ENCODE measurements around the gene ARPP21. TPM values are rescaled to one million over a fixed set of nuclear protein-coding genes. Genes with fewer than 3 reads are reported as not detected.

Gene ARPP21
- total and polyA plus RNA-seq, 2 experiments from 2014 or later: not detected

- Histone ChIP-seq H4K20me1 (ENCODE audit: insufficient read depth) (no peaks in the 10 kb centered on the region), H3K9ac (no peak overlapping the region), H3K4me2 (ENCODE audit: unreplicated experiment) (no peak overlapping the region), H3K36me3 (ENCODE audit: low read depth) (no peaks in the 10 kb centered on the region), H2AFZ (no peak overlapping the region), H3K9me2 (ENCODE audit: insufficient read depth) (no peaks in the 10 kb centered on the region), H3K27me3 (replicated peaks; ENCODE audit: insufficient read depth) (no peaks in the 10 kb centered on the region), H3F3A (ENCODE audit: insufficient read depth) (no peaks in the 10 kb centered on the region), H3K4me3 (no peak overlapping the region), H3K27ac (no peak overlapping the region), H3K9me3 (ENCODE audit: low read depth) (no peaks in the 10 kb centered on the region), H3K4me1 (ENCODE audit: insufficient read depth) (no peaks in the 10 kb centered on the region), H3K79me2 (ENCODE audit: insufficient read depth) (no peaks in the 10 kb centered on the region)
- TF ChIP-seq EZH2 (IDR thresholded peaks at IDR 0.05; ENCODE audit: insufficient read depth, poor library complexity, severe bottlenecking) (no peak), EZH2phosphoT487 (IDR thresholded peaks at IDR 0.05; ENCODE audit: insufficient read depth, low read depth) (no peak)
- no peak for DNase-seq
- in situ Hi-C loops (cut with MboI): no loop called here
- WGBS, 2 experiments (ENCODE audit: low coverage in 1 of 2, low lambda C conversion rate in 2 of 2, missing lambda C conversion rate in 2 of 2): 8 to 11% methylated on average over 3 of the region's 3 CpGs
These were observed 70.4 kb downstream of the ARPP21 start for GRCh38 chr3:35709691-35710090.

DNA sequence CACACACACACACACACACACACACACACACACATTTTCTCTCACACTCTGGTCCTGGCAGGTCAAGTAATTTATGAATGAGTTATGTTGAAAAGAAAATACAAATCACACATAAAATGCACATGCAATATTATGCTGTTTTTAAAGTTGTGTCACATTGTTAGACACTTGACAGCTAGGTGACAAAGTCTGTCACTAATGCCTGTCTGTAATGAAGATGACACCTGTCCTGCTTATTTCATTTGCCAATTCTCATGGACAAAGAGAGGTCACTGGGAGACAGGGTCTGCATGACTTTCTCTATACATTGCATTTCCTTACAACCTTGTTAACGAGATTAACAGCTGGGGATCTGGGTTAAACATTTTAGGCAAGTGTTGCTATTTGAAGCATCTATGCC is 71.2 kb downstream of the ARPP21 start:
- Histone ChIP-seq H3K4me3 (no peak overlapping the region), H3K36me3 (ENCODE audit: low read depth) (no peaks in the 10 kb centered on the region), H2AFZ (no peak overlapping the region), H4K20me1 (ENCODE audit: insufficient read depth) (no peaks in the 10 kb centered on the region), H3K9me2 (ENCODE audit: insufficient read depth) (no peaks in the 10 kb centered on the region), H3K9me3 (ENCODE audit: low read depth) (no peaks in the 10 kb centered on the region), H3K4me1 (ENCODE audit: insufficient read depth) (no peaks in the 10 kb centered on the region), H3K4me2 (ENCODE audit: unreplicated experiment) (no peak overlapping the region), H3K9ac (no peak overlapping the region), H3K27me3 (replicated peaks; ENCODE audit: insufficient read depth) (no peaks in the 10 kb centered on the region), H3K27ac (no peak overlapping the region), H3F3A (ENCODE audit: insufficient read depth) (no peaks in the 10 kb centered on the region), H3K79me2 (ENCODE audit: insufficient read depth) (no peaks in the 10 kb centered on the region)
- in situ Hi-C loops (cut with MboI): no loop called here
- no peak for DNase-seq
- no peak for TF ChIP-seq EZH2phosphoT487 (IDR thresholded peaks at IDR 0.05; ENCODE audit: insufficient read depth, low read depth)
- no peak for TF ChIP-seq EZH2 (IDR thresholded peaks at IDR 0.05; ENCODE audit: insufficient read depth, poor library complexity, severe bottlenecking)
- 3 to 11% methylated on average over 1 of the region's 1 CpG for WGBS, 2 experiments (ENCODE audit: low coverage in 1 of 2, low lambda C conversion rate in 2 of 2, missing lambda C conversion rate in 2 of 2)

GRCh38 chr3:35718921-35719320 is 79.6 kb downstream of the ARPP21 start:
- Histone ChIP-seq H3K4me3 (no peak overlapping the region), H3K79me2 (ENCODE audit: insufficient read depth) (no peaks in the 10 kb centered on the region), H3K9ac (no peak overlapping the region), H3F3A (ENCODE audit: insufficient read depth) (no peaks in the 10 kb centered on the region), H3K4me1 (ENCODE audit: insufficient read depth) (no peaks in the 10 kb centered on the region), H3K27ac (no peak overlapping the region), H3K9me3 (ENCODE audit: low read depth) (no peaks in the 10 kb centered on the region), H3K9me2 (ENCODE audit: insufficient read depth) (no peaks in the 10 kb centered on the region), H3K36me3 (ENCODE audit: low read depth) (no peaks in the 10 kb centered on the region), H3K4me2 (ENCODE audit: unreplicated experiment) (no peak overlapping the region), H4K20me1 (ENCODE audit: insufficient read depth) (no peaks in the 10 kb centered on the region), H3K27me3 (replicated peaks; ENCODE audit: insufficient read depth) (no peaks in the 10 kb centered on the region), H2AFZ (no peak overlapping the region)
- in situ Hi-C loops (cut with MboI): no loop called here
- TF ChIP-seq EZH2phosphoT487 (IDR thresholded peaks at IDR 0.05; ENCODE audit: insufficient read depth, low read depth): no peak
- TF ChIP-seq EZH2 (IDR thresholded peaks at IDR 0.05; ENCODE audit: insufficient read depth, poor library complexity, severe bottlenecking): no peak
- no peak for DNase-seq
- 23 to 48% methylated on average over 1 of the region's 1 CpG for WGBS, 2 experiments (ENCODE audit: low coverage in 1 of 2, low lambda C conversion rate in 2 of 2, missing lambda C conversion rate in 2 of 2)

- DNase-seq: no peak
These were observed 82.3 kb downstream of the ARPP21 start for GRCh38 chr3:35721628-35722027.

GRCh38 chr3:35722902-35723301 is 83.6 kb downstream of the ARPP21 start:
- H3K36me3 ChIP-seq (ENCODE audit: low read depth): no peaks in the 10 kb centered on the region
- H3K79me2 ChIP-seq (ENCODE audit: insufficient read depth): no peaks in the 10 kb centered on the region
- in situ Hi-C loops (cut with MboI): no loop called here
- H4K20me1 ChIP-seq (ENCODE audit: insufficient read depth): no peaks in the 10 kb centered on the region
- no peaks in the 10 kb centered on the region for H3F3A ChIP-seq (ENCODE audit: insufficient read depth)
- H3K9me2 ChIP-seq (ENCODE audit: insufficient read depth): no peaks in the 10 kb centered on the region
- no peak overlapping the region for H3K4me3 ChIP-seq
- H3K9ac ChIP-seq: no peak overlapping the region
- H3K9me3 ChIP-seq (ENCODE audit: low read depth): no peaks in the 10 kb centered on the region
- DNase-seq: no peak
- no peaks in the 10 kb centered on the region for H3K4me1 ChIP-seq (ENCODE audit: insufficient read depth)
- H3K4me2 ChIP-seq (ENCODE audit: unreplicated experiment): no peak overlapping the region
- no peak for TF ChIP-seq EZH2 (IDR thresholded peaks at IDR 0.05; ENCODE audit: insufficient read depth, poor library complexity, severe bottlenecking)
- TF ChIP-seq EZH2phosphoT487 (IDR thresholded peaks at IDR 0.05; ENCODE audit: insufficient read depth, low read depth): no peak
- H2AFZ ChIP-seq: no peak overlapping the region
- H3K27me3 ChIP-seq (replicated peaks; ENCODE audit: insufficient read depth): no peaks in the 10 kb centered on the region
- no peak overlapping the region for H3K27ac ChIP-seq

More at GRCh38 chr3:35721628-35722027, 82.3 kb downstream of the ARPP21 start:
- Histone ChIP-seq H3K27ac (no peak overlapping the region), H3K27me3 (replicated peaks; ENCODE audit: insufficient read depth) (no peaks in the 10 kb centered on the region), H3F3A (ENCODE audit: insufficient read depth) (no peaks in the 10 kb centered on the region), H3K4me2 (ENCODE audit: unreplicated experiment) (no peak overlapping the region), H3K36me3 (ENCODE audit: low read depth) (no peaks in the 10 kb centered on the region), H3K9me3 (ENCODE audit: low read depth) (no peaks in the 10 kb centered on the region), H3K4me3 (no peak overlapping the region), H4K20me1 (ENCODE audit: insufficient read depth) (no peaks in the 10 kb centered on the region), H3K4me1 (ENCODE audit: insufficient read depth) (no peaks in the 10 kb centered on the region), H3K9ac (no peak overlapping the region), H2AFZ (no peak overlapping the region), H3K79me2 (ENCODE audit: insufficient read depth) (no peaks in the 10 kb centered on the region), H3K9me2 (ENCODE audit: insufficient read depth) (no peaks in the 10 kb centered on the region)
- in situ Hi-C loops (cut with MboI): no loop called here
- TF ChIP-seq EZH2phosphoT487 (IDR thresholded peaks at IDR 0.05; ENCODE audit: insufficient read depth, low read depth) (no peak), EZH2 (IDR thresholded peaks at IDR 0.05; ENCODE audit: insufficient read depth, poor library complexity, severe bottlenecking) (no peak)
- WGBS, 2 experiments (ENCODE audit: low coverage in 1 of 2, low lambda C conversion rate in 2 of 2, missing lambda C conversion rate in 2 of 2): 32 to 38% methylated on average over 8 of the region's 8 CpGs
